ENCODE results near the gene CGB1.

GRCh38 chr19:49017666-49018351 lies 18.9 kb downstream of the CGB1 start:
- peak; percentile 80 for TF ChIP-seq CTCF (IDR thresholded peaks at IDR 0.05)
- no peak for TF ChIP-seq ZFX (IDR thresholded peaks at IDR 0.05; ENCODE audit: borderline replicate concordance)

Measured in 22Rv1 (cell line).